ENCODE measurements around the gene HTATIP2.

- TF ChIP-seq CTCF (IDR thresholded peaks at IDR 0.05) (no peak), POLR2AphosphoS5 (IDR thresholded peaks at IDR 0.05) (no peak), POLR2A (IDR thresholded peaks at IDR 0.05) (no peak)
Observed at GRCh38 chr11:20363500-20364340, at the start of gene HTATIP2.
